HG03045 (cell line): ENCODE data around the gene ARID1B.

Source experiments
- ATAC-seq: cut with Tn5 transposase; IDR thresholded peaks from one replicate; pipeline ENCODE4 v1.9.1; 2021; ENCODE audit warnings: mild to moderate bottlenecking, moderate library complexity; ENCODE audit not compliant: unreplicated experiment

The ARID1B gene

GRCh38 chr6:157066781-157067491, 289.8 kb downstream of the ARID1B start:
- ATAC-seq, result no peak

GRCh38 chr6:157067507-157067906, 290.3 kb downstream of the ARID1B start:
- no peak for ATAC-seq

- ATAC-seq, result peak; percentile 96
Observed at GRCh38 chr6:157068691-157069324, 291.6 kb downstream of the ARID1B start.

GRCh38 chr6:157069585-157069984, 292.4 kb downstream of the ARID1B start:
- no peak for ATAC-seq

- no peak for ATAC-seq
Observed at GRCh38 chr6:157070403-157071107, 293.4 kb downstream of the ARID1B start.

GRCh38 chr6:157072128-157072527, 294.9 kb downstream of the ARID1B start:
- no peak for ATAC-seq

GRCh38 chr6:157073596-157073995, 296.4 kb downstream of the ARID1B start:
- no peak for ATAC-seq

- ATAC-seq, result no peak
Observed at GRCh38 chr6:157074969-157075368, 297.8 kb downstream of the ARID1B start.

- peak; percentile 75 for ATAC-seq
Observed at GRCh38 chr6:157075549-157076450, 298.6 kb downstream of the ARID1B start.

GRCh38 chr6:157076451-157076822, 299.3 kb downstream of the ARID1B start:
- no peak for ATAC-seq

- no peak for ATAC-seq
Observed at GRCh38 chr6:157077251-157077650, 300.1 kb downstream of the ARID1B start.

GRCh38 chr6:157078326-157078725, 301.1 kb downstream of the ARID1B start:
- ATAC-seq, result no peak

- no peak for ATAC-seq
Observed at GRCh38 chr6:157079277-157079676, 302.1 kb downstream of the ARID1B start.

GRCh38 chr6:157079771-157080170, 302.6 kb downstream of the ARID1B start:
- ATAC-seq, result no peak

GRCh38 chr6:157080986-157081391, 303.8 kb downstream of the ARID1B start:
- ATAC-seq, result no peak

GRCh38 chr6:157083343-157083742, 306.2 kb downstream of the ARID1B start:
- ATAC-seq, result no peak

GRCh38 chr6:157086632-157087031, 309.5 kb downstream of the ARID1B start:
- no peak for ATAC-seq

- no peak for ATAC-seq
Observed at GRCh38 chr6:157087974-157088373, 310.8 kb downstream of the ARID1B start.

- ATAC-seq, result no peak
Observed at GRCh38 chr6:157088841-157089240, 311.7 kb downstream of the ARID1B start.

- ATAC-seq, result no peak
Observed at GRCh38 chr6:157089258-157089657, 312.1 kb downstream of the ARID1B start.

- ATAC-seq, result no peak
Observed at GRCh38 chr6:157089851-157090250, 312.7 kb downstream of the ARID1B start.
